Panc1 (cell line): ENCODE measurements around the gene HNRNPUL1.

Source experiments
- CTCF ChIP-seq: fragments of 450-650 bp; IDR thresholded peaks from 2 replicates; pipeline ENCODE4 v1.5.1; 2017; ENCODE audit warnings: mild to moderate bottlenecking
- POLR2AphosphoS5 ChIP-seq: IDR thresholded peaks from 2 replicates; pipeline ENCODE4 v1.6.1; 2012; ENCODE audit warnings: mild to moderate bottlenecking, low read depth, low read length, moderate library complexity
- SIN3A ChIP-seq: IDR thresholded peaks from 2 replicates; pipeline ENCODE4 v1.6.1; 2012; ENCODE audit warnings: low read depth, mild to moderate bottlenecking, low read length, moderate library complexity, borderline replicate concordance; ENCODE audit not compliant: insufficient read depth
- TCF7L2 ChIP-seq: IDR thresholded peaks from 2 replicates; pipeline ENCODE4 v1.6.1; 2011; ENCODE audit warnings: mild to moderate bottlenecking, low read depth, low read length, inconsistent platforms

GRCh38 chr19:41334793-41335192 lies 70.6 kb downstream of the HNRNPUL1 start:
- TF ChIP-seq CTCF (no peak), POLR2AphosphoS5 (no peak), SIN3A (no peak), TCF7L2 (no peak)
